Neutrophil (primary cell): ENCODE data around the gene TRIM3.

Experiments
- H3K27ac ChIP-seq: fragments of 200-600 bp; sonication (generic); 2 replicates; pipeline ENCODE4 v1.5.1; 2016; ENCODE audit warnings: mild to moderate bottlenecking, moderate library complexity
- H3K27me3 ChIP-seq: fragments of 200-600 bp; sonication (generic); 2 replicates; pipeline ENCODE4 v1.6.0; 2016; ENCODE audit warnings: mild to moderate bottlenecking
- H3K36me3 ChIP-seq: fragments of 200-600 bp; sonication (generic); 2 replicates; pipeline ENCODE4 v1.5.1; 2017
- H3K4me1 ChIP-seq, 2 experiments: fragments of 200-600 bp in 1 of 2; sonication (generic) in 1 of 2; 1 replicate in 1 of 2; 2 replicates in 1 of 2; pipeline versions ENCODE4 v1.5.1 to v1.6.1; 2013 to 2016; ENCODE audit warnings: low read depth in 1 of 2, low read length in 1 of 2, mild to moderate bottlenecking in 1 of 2, moderate library complexity in 1 of 2; ENCODE audit not compliant: control insufficient read depth in 1 of 2, insufficient read depth in 1 of 2
- H3K4me3 ChIP-seq, 2 experiments: fragments of 200-600 bp in 1 of 2; sonication (generic) in 1 of 2; 1 replicate in 1 of 2; 2 replicates in 1 of 2; pipeline ENCODE4 v1.5.1; 2013 to 2016; ENCODE audit warnings: low read depth in 1 of 2, low read length in 1 of 2, mild to moderate bottlenecking in 1 of 2, moderate library complexity in 1 of 2
- H3K9me3 ChIP-seq: fragments of 200-600 bp; sonication (generic); 2 replicates; pipeline ENCODE4 v1.5.1; 2016
- CTCF ChIP-seq: fragments of 200-600 bp; sonication (generic); IDR thresholded peaks from 2 replicates; pipeline ENCODE4 v1.5.1; 2016; ENCODE audit warnings: antibody characterized with exemption

The TRIM3 gene

GRCh38 chr11:6405052-6405667 lies 68.6 kb downstream of the TRIM3 start:
- TF ChIP-seq CTCF: no peak
- Histone ChIP-seq H3K4me1 (no peaks in the 10 kb centered on the region), H3K36me3 (no peaks in the 10 kb centered on the region), H3K4me3 (no peak overlapping the region), H3K9me3 (no peaks in the 10 kb centered on the region), H3K27me3 (no peaks in the 10 kb centered on the region), H3K27ac (no peak overlapping the region)

- Histone ChIP-seq H3K27ac (no peak overlapping the region), H3K27me3 (no peaks in the 10 kb centered on the region), H3K36me3 (no peaks in the 10 kb centered on the region), H3K4me1 (no peaks in the 10 kb centered on the region), H3K9me3 (no peaks in the 10 kb centered on the region), H3K4me3 (no peak overlapping the region)
- no peak for TF ChIP-seq CTCF
Observed at GRCh38 chr11:6404342-6405051, 69.2 kb downstream of the TRIM3 start.

- Histone ChIP-seq H3K9me3 (no peaks in the 10 kb centered on the region), H3K27ac (no peak overlapping the region), H3K4me3 (no peak overlapping the region), H3K27me3 (no peaks in the 10 kb centered on the region), H3K36me3 (no peaks in the 10 kb centered on the region), H3K4me1 (no peaks in the 10 kb centered on the region)
- no peak for TF ChIP-seq CTCF
Observed at GRCh38 chr11:6403539-6403938, 70.2 kb downstream of the TRIM3 start.

- no peaks in the 10 kb centered on the region for H3K9me3 ChIP-seq
- H3K4me1 ChIP-seq: no peaks in the 10 kb centered on the region
- H3K4me3 ChIP-seq: no peak overlapping the region
- no peaks in the 10 kb centered on the region for H3K27me3 ChIP-seq
- no peak for TF ChIP-seq CTCF
- H3K27ac ChIP-seq: no peak overlapping the region
- H3K36me3 ChIP-seq: no peaks in the 10 kb centered on the region
Observed at GRCh38 chr11:6402561-6402981, 71.2 kb downstream of the TRIM3 start.

- H3K27me3 ChIP-seq: no peaks in the 10 kb centered on the region
- H3K9me3 ChIP-seq: no peaks in the 10 kb centered on the region
- H3K27ac ChIP-seq: no peak overlapping the region
- no peak for TF ChIP-seq CTCF
- H3K4me3 ChIP-seq: no peak overlapping the region
- no peaks in the 10 kb centered on the region for H3K4me1 ChIP-seq
- no peaks in the 10 kb centered on the region for H3K36me3 ChIP-seq
Observed at GRCh38 chr11:6402061-6402470, 71.7 kb downstream of the TRIM3 start.
